LoVo (cell line): ENCODE measurements around the gene TMEM164.

Source experiments
- DNase-seq: peaks from one replicate; pipeline ENCODE4 v3.0.0-alpha.2; 2016; ENCODE audit warnings: low spot score

Gene TMEM164

GRCh38 chrX:110167952-110168451, 165.1 kb downstream of the TMEM164 start:
- no peak for DNase-seq

GRCh38 chrX:110168585-110168984, 165.7 kb downstream of the TMEM164 start:
- DNase-seq: no peak

- no peak for DNase-seq
Observed at GRCh38 chrX:110170029-110170428, 167.1 kb downstream of the TMEM164 start.

- no peak for DNase-seq
Observed at GRCh38 chrX:110171442-110171841, 168.5 kb downstream of the TMEM164 start.

GRCh38 chrX:110172215-110172614, 169.3 kb downstream of the TMEM164 start:
- DNase-seq: no peak

GRCh38 chrX:110173192-110174175, 170.6 kb downstream of the TMEM164 start:
- DNase-seq: no peak

- no peak for DNase-seq
Observed at GRCh38 chrX:110175146-110175545, 172.2 kb downstream of the TMEM164 start.

GRCh38 chrX:110175696-110176095, 172.8 kb downstream of the TMEM164 start:
- no peak for DNase-seq

- DNase-seq: no peak
Observed at GRCh38 chrX:110178179-110178865, 175.4 kb downstream of the TMEM164 start.

- DNase-seq: no peak
Observed at GRCh38 chrX:110180176-110180927, 177.4 kb downstream of the TMEM164 start.

- no peak for DNase-seq
Observed at GRCh38 chrX:110180928-110181310, 178.0 kb downstream of the TMEM164 start.

- no peak for DNase-seq
Observed at GRCh38 chrX:110181459-110182137, 178.7 kb downstream of the TMEM164 start.

- DNase-seq: no peak
Observed at GRCh38 chrX:110182362-110182761, 179.4 kb downstream of the TMEM164 start.

GRCh38 chrX:110182865-110183264, 180.0 kb downstream of the TMEM164 start:
- no peak for DNase-seq

GRCh38 chrX:110183314-110183713, 180.4 kb downstream of the TMEM164 start:
- no peak for DNase-seq

- no peak for DNase-seq
Observed at GRCh38 chrX:110188701-110189558, 186.0 kb downstream of the TMEM164 start.

- DNase-seq: no peak
Observed at GRCh38 chrX:110192516-110192915, 189.6 kb downstream of the TMEM164 start.

- DNase-seq: no peak
Observed at GRCh38 chrX:110194977-110195376, 192.1 kb downstream of the TMEM164 start.

GRCh38 chrX:110201799-110202198, 198.9 kb downstream of the TMEM164 start:
- DNase-seq: no peak

- DNase-seq: no peak
Observed at GRCh38 chrX:110204986-110205385, 202.1 kb downstream of the TMEM164 start.

GRCh38 chrX:110208092-110208491, 205.2 kb downstream of the TMEM164 start:
- no peak for DNase-seq
